H1 (cell line): ENCODE results near the gene PSMF1. TPM values are rescaled to one million over a fixed set of nuclear protein-coding genes. Genes with fewer than 3 reads are reported as not detected.

Experiments
- EGR1 ChIP-seq: IDR thresholded peaks from 2 replicates; pipeline ENCODE4 v1.6.1; 2011; ENCODE audit warnings: low read depth, low read length, borderline replicate concordance
- SAP30 ChIP-seq: fragments of 300-600 bp; sonication (generic); IDR thresholded peaks from 2 replicates; pipeline ENCODE4 v1.7.1; 2012; ENCODE audit warnings: low read length, moderate library complexity, mild to moderate bottlenecking, inconsistent platforms; ENCODE audit not compliant: insufficient read depth, insufficient replicate concordance
- SUZ12 ChIP-seq: fragments of 200-600 bp; sonication (generic); IDR thresholded peaks from 2 replicates; pipeline ENCODE4 v1.6.1; 2012; ENCODE audit warnings: mild to moderate bottlenecking, inconsistent platforms, low read length, moderate library complexity, mixed read lengths
- polyA plus RNA-seq, 7 experiments: library from polyadenylated mRNA; depleted of rRNA in 3 of 7; stranded (reverse) in 5 of 7; unstranded in 2 of 7; fragments of >200 nt in 5 of 7; fragments of 200-250 nt in 2 of 7; gene quantifications; 1 replicate in 5 of 7; 2 replicates in 1 of 7; 4 replicates in 1 of 7; pipeline versions ENCODE4 v1.2.1 to v1.2.3, GENCODE V29; 2011 to 2013; ENCODE audit warnings: missing spikeins in 2 of 7, mixed read lengths in 2 of 7
- total RNA-seq: library from RNA; stranded (reverse); fragmentation: NEBNext Ultra II Directional; extraction: Animal tissue kit (Norgen Biotek cat#: 25700); gene quantifications from 2 replicates; pipeline ENCODE4 v1.2.1, GENCODE V29; 2021

PSMF1 gene
- total and polyA plus RNA-seq, 2 of the 8 experiments (the other 6 are each of a cell fraction or from before 2014, with no cell fraction given) = 106 to 159 TPM

GRCh38 chr20:1197801-1198200, 79.4 kb downstream of the PSMF1 start (continued):
- no peak for TF ChIP-seq EGR1
- no peak for TF ChIP-seq SUZ12
- TF ChIP-seq SAP30 = no peak
